ENCODE data around the gene PRR33.

- TF ChIP-seq ZBTB33 (IDR thresholded peaks at IDR 0.05): no peak
- TF ChIP-seq BACH1 (IDR thresholded peaks at IDR 0.05; ENCODE audit: borderline replicate concordance): no peak
- TF ChIP-seq ELK1 (IDR thresholded peaks at IDR 0.05; ENCODE audit: low read depth, low read length): no peak
- TF ChIP-seq REST (IDR thresholded peaks at IDR 0.05; ENCODE audit: low read depth, low read length): no peak
- TF ChIP-seq KDM1A (IDR thresholded peaks at IDR 0.05; ENCODE audit: borderline replicate concordance): no peak
- TF ChIP-seq CBX5 (IDR thresholded peaks at IDR 0.05; ENCODE audit: low read depth): no peak
Measured at GRCh38 chr11:1913271-1914060, 21.8 kb upstream of the PRR33 start.
